Cortex of kidney (tissue), 1 donor: ENCODE results near the gene STXBP5L.
"Not testable (repeated sequence)": the region's sequence is repeated elsewhere in the genome, so short reads cannot be mapped to it uniquely, and the experiment has no call there.

ENCODE experiments used
- DNase-seq: peaks from one replicate; lab custom pipeline; 2025; lab: John Stamatoyannopoulos, UW

Gene STXBP5L

DNA sequence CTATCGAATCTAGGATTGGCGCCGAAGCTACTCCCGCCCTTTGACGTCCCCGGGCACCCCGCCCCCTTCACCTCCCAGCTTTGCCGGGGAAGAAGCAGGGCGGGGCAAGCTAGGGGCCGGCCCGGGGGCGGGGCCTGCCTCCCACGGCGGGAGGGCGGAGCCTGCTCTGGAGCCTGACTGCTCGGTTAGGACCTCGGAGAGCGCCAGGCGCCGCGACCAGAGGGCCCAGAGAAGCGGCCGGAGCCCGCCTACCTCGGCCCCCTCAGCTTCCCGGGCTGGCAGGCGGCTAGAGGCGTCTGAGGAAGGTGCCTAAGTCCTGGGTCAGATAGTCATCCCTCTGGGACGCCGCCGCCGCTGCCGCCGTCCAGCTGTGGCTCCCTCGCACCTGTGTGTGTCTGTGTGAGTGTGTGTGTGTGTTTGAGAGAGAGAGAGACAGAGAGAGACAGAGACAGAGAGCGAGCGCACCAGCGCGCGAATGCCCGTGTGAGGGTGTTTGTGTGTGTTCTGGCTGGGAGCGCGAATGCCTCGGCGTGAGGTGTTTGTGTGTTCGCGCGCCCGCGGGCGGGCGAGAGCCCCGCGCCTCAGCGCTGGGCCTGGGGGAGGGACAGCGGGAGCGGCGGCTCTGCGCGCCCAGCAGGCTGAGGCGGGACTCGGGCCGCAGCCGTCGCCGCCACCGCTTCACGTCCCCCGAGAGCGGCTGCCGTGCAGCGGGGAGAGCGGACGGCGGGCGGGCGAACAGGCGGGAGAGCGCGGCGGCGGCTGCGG, at the start of gene STXBP5L:
STXBP5L (plus strand) TSS at position 176 of the 765 bp plus-strand sequence. CDS start 1,374 bp downstream, outside the sequence.
- no peak for DNase-seq

GRCh38 chr3:120858521-120858920, 49.5 kb upstream of the STXBP5L start:
- no peak for DNase-seq

GRCh38 chr3:120864541-120864940, 43.5 kb upstream of the STXBP5L start:
- DNase-seq, result no peak

DNA sequence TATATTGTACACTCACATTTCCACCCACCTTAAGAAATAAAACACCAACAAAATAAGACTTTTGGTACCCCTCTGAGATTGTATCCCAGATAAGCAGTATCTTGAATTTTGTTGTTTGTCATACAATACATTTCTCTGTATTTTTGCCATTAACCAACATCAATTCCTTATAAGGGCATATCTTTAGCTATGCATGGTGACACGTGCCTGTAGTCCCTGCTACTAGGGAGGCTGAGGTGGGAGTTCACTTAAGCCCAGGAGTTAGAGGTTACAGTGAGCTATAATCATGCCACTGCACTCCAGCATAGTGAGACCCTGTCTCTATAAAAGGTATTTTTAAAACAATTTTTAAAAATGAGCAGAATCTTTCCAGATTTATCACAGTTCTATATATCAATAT, 32.5 kb upstream of the STXBP5L start:
- DNase-seq, result no peak

- no peak for DNase-seq
Observed at GRCh38 chr3:120875989-120876388, 32.0 kb upstream of the STXBP5L start.

DNA sequence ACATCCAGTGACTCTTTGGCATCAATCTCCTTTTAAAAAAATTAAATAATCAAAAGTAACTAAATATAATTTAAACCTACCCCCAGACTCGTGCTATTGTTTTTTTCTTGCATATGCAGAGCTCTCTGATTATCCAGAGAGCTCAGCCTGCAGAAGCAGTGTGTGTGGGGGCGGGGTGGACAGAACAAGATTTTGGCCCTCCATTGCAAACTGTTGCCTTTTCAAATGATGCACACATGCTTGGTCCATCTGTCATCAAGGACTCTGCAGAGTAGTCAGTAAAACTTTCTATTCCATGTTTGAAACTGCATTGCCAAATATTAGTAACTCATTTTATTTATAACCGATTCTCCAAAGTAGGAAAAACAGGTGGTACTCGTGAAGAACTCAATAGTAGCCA, 28.6 kb upstream of the STXBP5L start:
- no peak for DNase-seq

GRCh38 chr3:120892921-120893320, 15.1 kb upstream of the STXBP5L start:
- DNase-seq, result no peak

GRCh38 chr3:120894316-120895057, 13.5 kb upstream of the STXBP5L start:
- DNase-seq, result no peak

GRCh38 chr3:120901716-120902115, 6.3 kb upstream of the STXBP5L start:
- not testable (repeated sequence) for DNase-seq

DNA sequence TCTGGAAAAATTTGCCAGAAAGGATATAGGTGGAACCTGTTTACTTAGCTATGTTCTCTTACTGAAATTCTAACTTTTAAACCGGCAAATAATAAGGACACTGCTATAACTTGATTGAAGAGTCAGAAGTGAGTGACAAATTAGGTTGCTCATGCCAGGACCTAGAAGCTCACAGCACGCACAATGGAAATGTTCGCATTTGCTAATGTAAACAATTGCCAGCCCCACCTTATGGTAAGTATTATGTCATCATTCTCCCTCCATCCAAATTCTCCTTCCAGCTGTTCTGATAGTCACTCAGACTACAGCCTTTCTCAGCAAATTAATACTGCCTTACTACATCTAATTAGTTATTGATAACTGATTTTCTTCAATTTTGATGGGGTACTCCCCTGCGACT, 4.8 kb upstream of the STXBP5L start:
- DNase-seq, result no peak

DNA sequence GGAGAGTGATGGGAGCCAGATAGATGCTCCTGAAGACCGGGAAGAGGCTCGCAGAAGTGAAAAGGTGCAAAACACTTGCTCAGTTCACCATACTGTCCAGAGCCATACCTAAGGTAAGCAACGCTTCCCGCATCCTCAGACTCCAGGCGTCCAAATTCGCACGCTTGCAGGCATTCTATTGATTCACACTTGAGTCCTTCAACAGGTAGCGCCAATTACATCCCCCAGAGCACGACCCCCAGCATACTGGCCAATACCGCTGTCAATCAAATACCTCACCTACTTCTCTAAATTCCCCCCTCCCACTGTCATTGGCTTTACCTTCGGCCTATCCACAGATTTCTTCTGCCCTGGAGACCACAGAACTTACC, 361 bp upstream of the STXBP5L start:
- DNase-seq, result no peak

- no peak for DNase-seq
Observed at GRCh38 chr3:120908795-120909601, 993 bp downstream of the STXBP5L start.

DNA sequence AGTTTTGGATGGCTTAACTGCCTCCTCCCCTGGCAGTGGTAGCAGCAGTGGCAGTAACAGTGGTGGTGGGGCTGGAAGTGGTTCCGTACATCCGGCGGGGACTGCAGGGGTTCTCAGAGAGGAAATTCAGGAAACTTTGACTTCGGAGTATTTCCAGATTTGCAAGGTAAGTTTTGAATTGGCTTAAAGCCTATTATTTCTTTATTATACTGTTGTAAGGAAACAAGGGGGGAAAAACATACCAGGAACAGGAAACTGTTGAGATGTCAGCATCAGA, 1.5 kb downstream of the STXBP5L start:
- DNase-seq, result no peak

- no peak for DNase-seq
Observed at GRCh38 chr3:120926146-120926545, 18.1 kb downstream of the STXBP5L start.

DNA sequence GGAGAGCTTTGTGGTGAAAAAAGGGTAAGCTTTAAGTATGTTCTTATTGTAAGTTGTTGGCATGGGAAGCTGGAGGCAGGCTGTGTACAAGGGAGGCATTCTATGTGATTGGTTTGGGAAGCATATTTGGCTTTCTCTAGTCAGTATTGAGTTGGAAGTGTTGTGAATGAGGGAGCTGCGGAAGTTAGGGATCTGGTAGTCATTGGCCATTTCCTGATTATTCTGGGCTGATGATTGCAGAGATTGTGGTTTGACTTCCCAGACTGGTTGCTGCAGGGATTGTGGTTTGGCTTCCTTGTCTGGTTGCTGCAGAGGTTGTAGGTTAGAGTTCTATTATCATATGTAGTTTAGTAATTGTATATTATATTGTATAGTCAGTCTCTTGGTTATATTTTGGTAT, 21.0 kb downstream of the STXBP5L start:
- DNase-seq, result no peak

- DNase-seq, result no peak
Observed at GRCh38 chr3:120931593-120931992, 23.6 kb downstream of the STXBP5L start.

DNA sequence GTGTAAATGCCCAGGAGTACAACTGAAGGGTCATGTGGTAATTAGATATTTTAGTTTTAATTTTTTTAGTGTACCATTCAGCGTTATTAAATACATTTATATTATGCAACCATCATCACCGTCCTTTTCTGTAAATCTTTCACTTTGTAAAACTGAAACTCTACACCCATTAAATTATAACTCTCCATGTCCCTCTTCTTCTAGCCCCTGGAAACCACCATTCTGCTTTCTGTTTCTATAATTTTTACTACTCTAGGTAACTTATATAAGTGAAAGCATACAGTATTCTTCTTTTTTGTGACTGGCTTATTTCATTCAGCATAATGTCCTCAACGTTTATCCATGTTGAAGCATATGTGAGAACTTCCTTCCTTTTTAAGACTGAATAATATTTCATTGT, 48.1 kb downstream of the STXBP5L start:
- no peak for DNase-seq

DNA sequence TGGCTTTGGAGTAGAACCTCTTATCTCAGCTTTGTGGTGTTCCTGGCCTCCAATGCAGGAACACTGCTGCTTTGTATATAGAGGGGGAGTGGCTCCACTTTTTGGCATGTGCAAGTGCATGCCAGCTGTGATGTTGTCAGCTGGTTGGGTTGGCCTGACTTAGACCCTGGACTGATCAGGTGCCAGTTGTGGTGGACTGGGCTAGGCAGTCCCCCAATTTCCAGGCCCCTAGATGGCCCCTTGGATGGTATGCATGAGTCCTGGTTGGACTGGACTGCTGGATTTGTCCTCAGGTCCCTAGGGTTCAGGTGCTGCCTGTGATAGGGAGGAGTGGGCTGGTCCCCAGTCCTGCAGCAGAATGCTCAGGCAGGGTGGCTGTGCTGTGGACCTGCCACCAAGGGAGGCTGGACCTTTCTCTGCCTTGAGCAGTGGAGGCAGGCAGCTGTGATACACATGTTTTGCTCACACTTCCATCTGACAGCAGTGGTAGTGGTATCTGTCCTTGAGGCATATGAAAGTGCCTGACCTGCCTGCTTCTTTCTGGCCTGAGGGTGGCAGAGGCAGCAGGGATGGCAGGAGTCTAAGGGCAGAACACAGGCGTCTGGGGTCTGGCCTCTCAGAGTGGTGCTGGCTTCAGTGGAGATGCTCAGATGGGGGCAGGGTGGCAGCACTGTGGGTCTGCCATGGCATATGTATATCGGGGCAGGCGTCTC, 74.8 kb downstream of the STXBP5L start:
- DNase-seq, result no peak

- DNase-seq, result no peak
Observed at GRCh38 chr3:120983321-120983665, 75.3 kb downstream of the STXBP5L start.

- no peak for DNase-seq
Observed at GRCh38 chr3:120983841-120984240, 75.8 kb downstream of the STXBP5L start.

DNA sequence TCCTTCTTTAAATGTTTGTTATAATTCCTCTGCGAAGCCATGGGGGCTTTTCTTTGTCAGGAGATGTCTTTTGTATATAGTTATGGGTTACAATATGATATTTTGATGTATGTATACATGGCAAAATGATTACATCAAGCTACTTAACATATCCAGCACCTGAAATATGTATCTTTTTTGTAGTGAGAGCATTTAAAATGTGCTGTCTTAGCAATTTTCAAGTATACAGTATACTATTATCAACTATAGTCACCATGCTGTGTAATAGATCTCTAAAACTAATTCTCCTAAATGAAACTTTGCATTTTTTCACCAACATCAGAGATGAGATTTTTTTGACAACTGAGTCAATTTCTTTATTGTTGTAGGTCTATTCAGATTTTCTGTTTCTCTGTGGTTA, 77.2 kb downstream of the STXBP5L start:
- no peak for DNase-seq

- DNase-seq, result no peak
Observed at GRCh38 chr3:120988994-120989393, 81.0 kb downstream of the STXBP5L start.
